Measurements from ENCODE around the gene OR8G1.

The OR8G1 gene

GRCh38 chr11:124296016-124296415, 55.1 kb downstream of the OR8G1 start (continued):
- TF ChIP-seq ZNF639 (tag by site-specific recombination; IDR thresholded peaks at IDR 0.05) (no peak), ZBTB44 (tag by site-specific recombination; IDR thresholded peaks at IDR 0.05) (no peak), ZNF404 (tag by site-specific recombination; IDR thresholded peaks at IDR 0.05) (no peak), ZNF174 (tag by site-specific recombination; IDR thresholded peaks at IDR 0.05) (no peak), WT1 (tag by site-specific recombination; IDR thresholded peaks at IDR 0.05) (no peak)

- TF ChIP-seq ZNF785 (tag by site-specific recombination; IDR thresholded peaks at IDR 0.05) = no peak
- no peak for TF ChIP-seq OSR2 (tag by site-specific recombination; IDR thresholded peaks at IDR 0.05)
- no peak for TF ChIP-seq ZNF362 (tag by site-specific recombination; IDR thresholded peaks at IDR 0.05)
- TF ChIP-seq ZNF48 (tag by site-specific recombination; IDR thresholded peaks at IDR 0.05) = no peak
- TF ChIP-seq CTCF (tag by site-specific recombination; IDR thresholded peaks at IDR 0.05) = no peak
- no peak for TF ChIP-seq ZNF221 (tag by site-specific recombination; IDR thresholded peaks at IDR 0.05; ENCODE audit: borderline replicate concordance)
- no peak for TF ChIP-seq ZNF211 (tag by site-specific recombination; IDR thresholded peaks at IDR 0.05; ENCODE audit: low read depth)
- no peak for TF ChIP-seq ZBTB21 (tag by site-specific recombination; IDR thresholded peaks at IDR 0.05)
- no peak for TF ChIP-seq ZEB2 (tag by site-specific recombination; IDR thresholded peaks at IDR 0.05)
- TF ChIP-seq ZNF23 (tag by site-specific recombination; IDR thresholded peaks at IDR 0.05; ENCODE audit: borderline replicate concordance) = no peak
- TF ChIP-seq ZNF366 (tag by site-specific recombination; conservative IDR thresholded peaks at IDR 0.05) = no peak
- TF ChIP-seq ZNF266 (tag by site-specific recombination; IDR thresholded peaks at IDR 0.05; ENCODE audit: low read depth) = no peak
- no peak for TF ChIP-seq ZNF202 (tag by site-specific recombination; IDR thresholded peaks at IDR 0.05; ENCODE audit: borderline replicate concordance)
- TF ChIP-seq, protein P1, sequence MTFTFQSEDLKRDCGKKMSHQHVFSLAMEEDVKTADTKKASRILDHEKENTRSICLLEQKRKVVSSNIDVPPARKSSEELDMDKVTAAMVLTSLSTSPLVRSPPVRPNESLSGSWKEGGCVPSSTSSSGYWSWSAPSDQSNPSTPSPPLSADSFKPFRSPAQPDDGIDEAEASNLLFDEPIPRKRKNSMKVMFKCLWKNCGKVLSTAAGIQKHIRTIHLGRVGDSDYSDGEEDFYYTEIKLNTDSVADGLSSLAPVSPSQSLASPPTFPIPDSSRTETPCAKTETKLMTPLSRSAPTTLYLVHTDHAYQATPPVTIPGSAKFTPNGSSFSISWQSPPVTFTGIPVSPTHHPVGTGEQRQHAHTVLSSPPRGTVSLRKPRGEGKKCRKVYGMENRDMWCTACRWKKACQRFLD (tag by site-specific recombination; IDR thresholded peaks at IDR 0.05) = no peak
- no peak for TF ChIP-seq ZNF423 (tag by site-specific recombination; IDR thresholded peaks at IDR 0.05)
- CTCF ChIA-PET = no interaction called here
Measured at GRCh38 chr11:124297921-124298320, 57.0 kb downstream of the OR8G1 start.

More at GRCh38 chr11:124297921-124298320, 57.0 kb downstream of the OR8G1 start:
- POLR2A ChIA-PET = no interaction called here
- Histone ChIP-seq H3K27ac (ENCODE audit: extremely low read depth, low read depth, low read length) (no peak overlapping the region), H3K36me3 (ENCODE audit: control insufficient read depth in 2 of 2, insufficient read depth in 1 of 2, low read length in 2 of 2) (no peaks in the 10 kb centered on the region), H3K9me3 (ENCODE audit: control insufficient read depth, insufficient read depth, low read depth, low read length) (no peaks in the 10 kb centered on the region), H3K4me3 (ENCODE audit: low read depth, low read length) (no peak overlapping the region), H3K4me1 (ENCODE audit: control insufficient read depth, insufficient read depth, low read length) (no peaks in the 10 kb centered on the region)
